RWPE1 (cell line): ENCODE results near the gene LRCH3.

ENCODE experiments used
- CTCF ChIA-PET: fragments of 350-600 bp; sonication (Branson Sonifier 250); formaldehyde crosslinking; extraction: SDS; loops from one replicate; lab custom pipeline; 2021; lab: Yijun Ruan, JAX
- POLR2A ChIA-PET: fragments of 400-600 bp; formaldehyde crosslinking; extraction: SDS; loops from one replicate; lab custom pipeline; 2020; ENCODE audit warnings: antibody characterized with exemption; ENCODE audit not compliant: low non-redundant PET; lab: Yijun Ruan, JAX
- DNase-seq: peaks from one replicate; pipeline ENCODE4 v3.0.0; 2012; ENCODE audit warnings: low spot score
- H3K27ac ChIP-seq: fragments of 450-650 bp; 2 replicates; pipeline ENCODE4 v1.5.1; 2017
- CTCF ChIP-seq: fragments of 450-650 bp; conservative IDR thresholded peaks from 2 replicates; pipeline ENCODE4 v1.5.1; 2017; ENCODE audit warnings: low read depth, mild to moderate bottlenecking

The LRCH3 gene

DNA sequence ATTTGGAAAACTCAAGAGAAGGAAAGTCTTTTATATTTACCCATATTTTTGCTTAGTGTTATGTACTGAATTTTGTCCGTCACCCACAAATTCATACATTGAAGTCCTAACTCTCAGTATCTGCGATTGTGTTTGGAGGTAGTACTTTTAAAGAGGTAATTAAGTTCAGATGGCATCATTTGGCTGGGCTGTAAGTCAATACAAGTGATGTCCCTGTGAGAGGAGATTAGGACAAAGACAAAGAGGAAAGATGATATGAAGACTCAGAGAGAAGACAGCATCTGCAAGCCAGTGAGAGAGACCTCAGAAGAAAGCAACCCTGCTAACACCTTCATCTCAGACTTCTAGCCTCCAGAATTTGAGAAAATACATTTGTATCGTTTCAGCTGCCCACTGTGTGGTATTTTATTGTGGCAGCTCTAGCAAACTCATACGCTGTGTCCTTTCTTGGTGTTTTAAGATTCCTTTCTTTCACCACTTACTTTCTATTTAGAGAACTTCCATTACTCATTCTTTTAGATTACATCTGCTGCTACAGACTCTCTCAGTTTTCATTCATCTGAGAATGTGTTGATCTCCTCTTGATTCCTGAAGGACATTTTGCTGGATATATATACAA lies 17.0 kb downstream of the LRCH3 start:
- no peak for TF ChIP-seq CTCF
- ChIA-PET CTCF (interaction anchor here (0.6 kb wide), 1 partner anchor 218 kb away, joined by 3 read pairs; no protein-coding TSS in a partner anchor), POLR2A (no interaction called here)
- no peak for DNase-seq
- no peak overlapping the region for H3K27ac ChIP-seq

- DNase-seq: no peak
- no peak overlapping the region for H3K27ac ChIP-seq
- POLR2A ChIA-PET: no interaction called here
- CTCF ChIA-PET: interaction anchor here (0.6 kb wide), 2 partner anchors 16 to 79 kb away, joined by 3 to 8 read pairs; no protein-coding TSS in a partner anchor
- no peak for TF ChIP-seq CTCF
Measured at GRCh38 chr3:197809356-197810020, 18.4 kb downstream of the LRCH3 start.

DNA sequence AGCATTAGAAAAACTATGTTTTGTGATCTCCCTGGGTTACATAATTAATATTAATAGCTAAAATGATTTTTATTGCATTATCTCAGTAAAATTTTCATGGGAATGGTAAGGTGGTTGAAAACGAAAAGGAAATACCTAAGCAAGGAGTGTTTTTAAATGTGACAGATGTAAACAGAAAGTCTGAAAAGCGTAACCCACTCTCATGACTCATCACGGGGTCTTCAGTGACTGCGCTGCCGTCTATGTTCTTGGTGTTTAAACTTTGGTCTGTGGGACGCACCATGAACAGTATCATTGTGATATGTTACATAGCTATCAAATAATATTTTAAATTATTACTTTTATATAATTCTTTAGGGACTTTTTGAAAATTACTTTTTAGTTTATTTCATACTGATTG lies 19.8 kb downstream of the LRCH3 start:
- no peak for DNase-seq
- no peak overlapping the region for H3K27ac ChIP-seq
- TF ChIP-seq CTCF: no peak
- POLR2A ChIA-PET: interaction anchor here (0.6 kb wide), 1 partner anchor 20 kb away, joined by 3 read pairs; the partner anchor contains the start of gene LRCH3
- CTCF ChIA-PET: no interaction called here

GRCh38 chr3:197811343-197811742 lies 20.3 kb downstream of the LRCH3 start:
- CTCF ChIA-PET: no interaction called here
- TF ChIP-seq CTCF: no peak
- POLR2A ChIA-PET: no interaction called here
- DNase-seq: no peak
- no peak overlapping the region for H3K27ac ChIP-seq

GRCh38 chr3:197814372-197814771 lies 23.3 kb downstream of the LRCH3 start:
- ChIA-PET POLR2A (no interaction called here), CTCF (no interaction called here)
- no peak overlapping the region for H3K27ac ChIP-seq
- no peak for TF ChIP-seq CTCF
- DNase-seq: no peak

DNA sequence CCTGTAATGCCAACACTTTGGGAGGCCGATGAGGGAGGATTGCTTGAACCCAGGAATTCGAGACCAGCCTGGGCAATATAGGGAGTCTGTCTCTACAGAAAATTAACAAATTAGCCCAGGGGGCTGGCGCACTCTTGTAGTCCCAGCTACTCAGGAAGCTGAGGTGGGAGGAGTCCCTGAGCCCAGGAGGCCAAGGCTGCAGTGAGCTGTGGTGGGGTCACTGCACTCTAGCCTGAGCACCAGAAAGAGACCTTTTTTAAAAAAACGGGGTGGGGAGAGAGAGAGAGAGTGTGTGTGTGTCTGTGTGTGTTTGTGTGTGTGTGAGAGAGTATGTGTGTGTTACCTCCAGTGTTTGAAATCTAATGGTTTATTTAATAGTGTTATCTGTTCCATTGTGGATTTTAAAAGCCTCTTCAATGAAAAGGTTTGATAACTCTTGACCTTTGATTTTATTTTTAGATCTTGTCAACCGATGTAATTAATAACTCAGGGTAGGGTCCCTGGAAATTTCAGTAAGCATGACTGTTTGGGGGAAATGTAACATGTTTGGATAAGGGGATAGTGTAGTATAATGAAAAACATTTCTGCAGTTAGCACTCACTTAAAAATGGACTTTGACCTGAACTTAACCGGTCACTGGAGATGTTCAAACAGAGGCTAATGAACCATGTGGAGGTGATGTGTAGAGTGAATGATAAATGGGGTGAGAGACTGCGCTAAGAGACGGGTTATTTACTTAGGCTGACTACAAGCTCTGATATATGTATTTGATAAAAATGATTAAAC lies 29.7 kb downstream of the LRCH3 start:
- ChIA-PET POLR2A (no interaction called here), CTCF (interaction anchor here (0.6 kb wide), 1 partner anchor 175 kb away, joined by 3 read pairs; no protein-coding TSS in a partner anchor)
- H3K27ac ChIP-seq: no peak overlapping the region
- DNase-seq: no peak
- no peak for TF ChIP-seq CTCF
